ENCODE results near the gene NUDT16L1. TPM values are rescaled to one million over a fixed set of nuclear protein-coding genes. Genes with fewer than 3 reads are reported as not detected.

NUDT16L1 gene
- polyA plus RNA-seq, 1 donor from 2014 or later: 125 TPM

GRCh38 chr16:4728676-4729075 is 35.3 kb downstream of the NUDT16L1 start:
- Histone ChIP-seq H3F3A (ENCODE audit: insufficient read depth, low read length, poor library complexity, severe bottlenecking) (no peaks in the 10 kb centered on the region), H3K79me2 (replicated peaks; ENCODE audit: insufficient read depth, low read length) (peaks cover 14% of the 10 kb centered on the region), H3K9me2 (ENCODE audit: insufficient read depth, low read length) (no peaks in the 10 kb centered on the region), H2AFZ (ENCODE audit: low read depth, low read length) (no peak overlapping the region), H4K20me1 (ENCODE audit: insufficient read depth) (no peaks in the 10 kb centered on the region), H3K36me3 (ENCODE audit: insufficient read depth, low read length) (no peaks in the 10 kb centered on the region), H3K4me3 (ENCODE audit: low read length) (no peak overlapping the region), H3K4me2 (ENCODE audit: low read length) (no peak overlapping the region), H3K9ac (ENCODE audit: low read length) (no peak overlapping the region), H3K27me3 (ENCODE audit: insufficient read depth, low read depth, low read length) (no peaks in the 10 kb centered on the region), H3K27ac (ENCODE audit: low read length) (no peak overlapping the region), H3K9me3 (ENCODE audit: low read length) (no peaks in the 10 kb centered on the region)
- TF ChIP-seq SMC3 (conservative IDR thresholded peaks at IDR 0.05; ENCODE audit: poor library complexity): no peak
- TF ChIP-seq EZH2 (IDR thresholded peaks at IDR 0.05; ENCODE audit: borderline replicate concordance, insufficient read depth, low read length, poor library complexity, severe bottlenecking): no peak
- no peak for TF ChIP-seq EP300 (conservative IDR thresholded peaks at IDR 0.05; ENCODE audit: poor library complexity, severe bottlenecking)
- TF ChIP-seq, protein P1, sequence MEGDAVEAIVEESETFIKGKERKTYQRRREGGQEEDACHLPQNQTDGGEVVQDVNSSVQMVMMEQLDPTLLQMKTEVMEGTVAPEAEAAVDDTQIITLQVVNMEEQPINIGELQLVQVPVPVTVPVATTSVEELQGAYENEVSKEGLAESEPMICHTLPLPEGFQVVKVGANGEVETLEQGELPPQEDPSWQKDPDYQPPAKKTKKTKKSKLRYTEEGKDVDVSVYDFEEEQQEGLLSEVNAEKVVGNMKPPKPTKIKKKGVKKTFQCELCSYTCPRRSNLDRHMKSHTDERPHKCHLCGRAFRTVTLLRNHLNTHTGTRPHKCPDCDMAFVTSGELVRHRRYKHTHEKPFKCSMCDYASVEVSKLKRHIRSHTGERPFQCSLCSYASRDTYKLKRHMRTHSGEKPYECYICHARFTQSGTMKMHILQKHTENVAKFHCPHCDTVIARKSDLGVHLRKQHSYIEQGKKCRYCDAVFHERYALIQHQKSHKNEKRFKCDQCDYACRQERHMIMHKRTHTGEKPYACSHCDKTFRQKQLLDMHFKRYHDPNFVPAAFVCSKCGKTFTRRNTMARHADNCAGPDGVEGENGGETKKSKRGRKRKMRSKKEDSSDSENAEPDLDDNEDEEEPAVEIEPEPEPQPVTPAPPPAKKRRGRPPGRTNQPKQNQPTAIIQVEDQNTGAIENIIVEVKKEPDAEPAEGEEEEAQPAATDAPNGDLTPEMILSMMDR (IDR thresholded peaks at IDR 0.05; ENCODE audit: poor library complexity, severe bottlenecking): no peak
- TF ChIP-seq TAF1 (IDR thresholded peaks at IDR 0.05; ENCODE audit: low read depth): no peak
- TF ChIP-seq MXI1 (conservative IDR thresholded peaks at IDR 0.05; ENCODE audit: poor library complexity, severe bottlenecking): no peak
- TF ChIP-seq RAD21 (conservative IDR thresholded peaks at IDR 0.05): no peak
- TF ChIP-seq, protein P2, sequence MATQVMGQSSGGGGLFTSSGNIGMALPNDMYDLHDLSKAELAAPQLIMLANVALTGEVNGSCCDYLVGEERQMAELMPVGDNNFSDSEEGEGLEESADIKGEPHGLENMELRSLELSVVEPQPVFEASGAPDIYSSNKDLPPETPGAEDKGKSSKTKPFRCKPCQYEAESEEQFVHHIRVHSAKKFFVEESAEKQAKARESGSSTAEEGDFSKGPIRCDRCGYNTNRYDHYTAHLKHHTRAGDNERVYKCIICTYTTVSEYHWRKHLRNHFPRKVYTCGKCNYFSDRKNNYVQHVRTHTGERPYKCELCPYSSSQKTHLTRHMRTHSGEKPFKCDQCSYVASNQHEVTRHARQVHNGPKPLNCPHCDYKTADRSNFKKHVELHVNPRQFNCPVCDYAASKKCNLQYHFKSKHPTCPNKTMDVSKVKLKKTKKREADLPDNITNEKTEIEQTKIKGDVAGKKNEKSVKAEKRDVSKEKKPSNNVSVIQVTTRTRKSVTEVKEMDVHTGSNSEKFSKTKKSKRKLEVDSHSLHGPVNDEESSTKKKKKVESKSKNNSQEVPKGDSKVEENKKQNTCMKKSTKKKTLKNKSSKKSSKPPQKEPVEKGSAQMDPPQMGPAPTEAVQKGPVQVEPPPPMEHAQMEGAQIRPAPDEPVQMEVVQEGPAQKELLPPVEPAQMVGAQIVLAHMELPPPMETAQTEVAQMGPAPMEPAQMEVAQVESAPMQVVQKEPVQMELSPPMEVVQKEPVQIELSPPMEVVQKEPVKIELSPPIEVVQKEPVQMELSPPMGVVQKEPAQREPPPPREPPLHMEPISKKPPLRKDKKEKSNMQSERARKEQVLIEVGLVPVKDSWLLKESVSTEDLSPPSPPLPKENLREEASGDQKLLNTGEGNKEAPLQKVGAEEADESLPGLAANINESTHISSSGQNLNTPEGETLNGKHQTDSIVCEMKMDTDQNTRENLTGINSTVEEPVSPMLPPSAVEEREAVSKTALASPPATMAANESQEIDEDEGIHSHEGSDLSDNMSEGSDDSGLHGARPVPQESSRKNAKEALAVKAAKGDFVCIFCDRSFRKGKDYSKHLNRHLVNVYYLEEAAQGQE (IDR thresholded peaks at IDR 0.05; ENCODE audit: borderline replicate concordance): no peak
- no peak for TF ChIP-seq POLR2AphosphoS5 (IDR thresholded peaks at IDR 0.05)

DNA sequence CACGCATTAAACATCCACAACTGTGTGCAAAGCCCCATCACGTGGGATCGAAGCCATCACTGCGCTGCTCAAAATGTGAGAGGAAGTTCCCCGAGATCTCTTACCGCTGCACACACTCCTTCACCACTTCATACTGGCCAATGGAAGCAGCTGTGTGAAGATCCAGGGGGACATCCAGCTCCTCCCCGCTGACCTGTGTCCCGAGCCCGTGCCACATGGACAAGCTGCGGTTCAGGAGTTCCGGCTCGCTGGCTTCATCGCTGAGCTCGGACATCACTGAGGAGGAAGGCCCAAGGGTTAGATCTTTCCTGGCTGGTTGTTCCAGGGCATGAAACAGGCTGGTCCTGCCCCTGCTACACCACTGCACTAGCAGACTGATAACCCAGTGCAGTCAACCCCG is 36.5 kb downstream of the NUDT16L1 start:
- no peaks in the 10 kb centered on the region for H3K36me3 ChIP-seq (ENCODE audit: insufficient read depth, low read length)

More for the DNA sequence above, 36.5 kb downstream of the NUDT16L1 start:
- no peak overlapping the region for H3K4me3 ChIP-seq (ENCODE audit: low read length)
- no peaks in the 10 kb centered on the region for H3K9me2 ChIP-seq (ENCODE audit: insufficient read depth, low read length)
- no peaks in the 10 kb centered on the region for H3K9me3 ChIP-seq (ENCODE audit: low read length)
- H3K4me2 ChIP-seq (ENCODE audit: low read length): no peak overlapping the region
- H3K27me3 ChIP-seq (ENCODE audit: insufficient read depth, low read depth, low read length): no peaks in the 10 kb centered on the region
- H4K20me1 ChIP-seq (ENCODE audit: insufficient read depth): no peaks in the 10 kb centered on the region
- H3F3A ChIP-seq (ENCODE audit: insufficient read depth, low read length, poor library complexity, severe bottlenecking): no peaks in the 10 kb centered on the region
- H3K9ac ChIP-seq (ENCODE audit: low read length): no peak overlapping the region
- no peak overlapping the region for H3K27ac ChIP-seq (ENCODE audit: low read length)
- peaks cover 14% of the 10 kb centered on the region for H3K79me2 ChIP-seq (replicated peaks; ENCODE audit: insufficient read depth, low read length)
- TF ChIP-seq, protein P2 (IDR thresholded peaks at IDR 0.05; ENCODE audit: borderline replicate concordance): no peak
- TF ChIP-seq, protein P1 (IDR thresholded peaks at IDR 0.05; ENCODE audit: poor library complexity, severe bottlenecking): no peak
- TF ChIP-seq EZH2 (IDR thresholded peaks at IDR 0.05; ENCODE audit: borderline replicate concordance, insufficient read depth, low read length, poor library complexity, severe bottlenecking) (no peak), TAF1 (IDR thresholded peaks at IDR 0.05; ENCODE audit: low read depth) (no peak), SMC3 (conservative IDR thresholded peaks at IDR 0.05; ENCODE audit: poor library complexity) (no peak), RAD21 (conservative IDR thresholded peaks at IDR 0.05) (no peak), EP300 (conservative IDR thresholded peaks at IDR 0.05; ENCODE audit: poor library complexity, severe bottlenecking) (no peak), POLR2AphosphoS5 (IDR thresholded peaks at IDR 0.05) (no peak), MXI1 (conservative IDR thresholded peaks at IDR 0.05; ENCODE audit: poor library complexity, severe bottlenecking) (no peak)
- H2AFZ ChIP-seq (ENCODE audit: low read depth, low read length): no peak overlapping the region
